ENCODE measurements around the gene CDK14.

- no peak for TF ChIP-seq CTCF (IDR thresholded peaks at IDR 0.05; ENCODE audit: poor library complexity, severe bottlenecking)
- TF ChIP-seq EP300 (conservative IDR thresholded peaks at IDR 0.05; ENCODE audit: poor library complexity, severe bottlenecking), result no peak
Measured at GRCh38 chr7:90825779-90826178, 229.7 kb downstream of the CDK14 start.
